HAP-1 (cell line): Measurements from ENCODE around the gene LRRC27.
"Not testable (repeated sequence)": the region's sequence is repeated elsewhere in the genome, so short reads cannot be mapped to it uniquely, and the experiment has no call there.

Experiments used
- DNase-seq, 2 experiments: peaks; one replicate each; pipeline ENCODE4 v3.0.0-alpha.2; 2016 to 2020; ENCODE audit warnings: low spot score in 2 of 2
- H3K27me3 ChIP-seq: fragments of 250-450 bp; sonication (Bioruptor Pico); 2 replicates; pipeline ENCODE4 v1.5.1; 2020; ENCODE audit warnings: low read depth, mild to moderate bottlenecking, moderate library complexity
- H3K36me3 ChIP-seq: fragments of 250-450 bp; sonication (Bioruptor Pico); replicated peaks from 2 replicates; pipeline ENCODE4 v1.5.1; 2020; ENCODE audit warnings: mild to moderate bottlenecking
- H3K4me1 ChIP-seq: fragments of 250-450 bp; sonication (Bioruptor Pico); 2 replicates; pipeline ENCODE4 v1.5.1; 2020; ENCODE audit warnings: mild to moderate bottlenecking
- H3K4me3 ChIP-seq: fragments of 250-450 bp; sonication (Bioruptor Pico); 2 replicates; pipeline ENCODE4 v1.5.1; 2020; ENCODE audit warnings: mild to moderate bottlenecking, moderate library complexity
- H3K9me3 ChIP-seq: fragments of 250-450 bp; sonication (Bioruptor Pico); 2 replicates; pipeline ENCODE4 v1.5.1; 2020; ENCODE audit warnings: mild to moderate bottlenecking, moderate library complexity
- in situ Hi-C: fragments of 300-500 bp; cut with MboI; formaldehyde crosslinking; loops from 3 replicates; pipeline ENCODE4 v1.14.3; 2020; ENCODE audit warnings: low sequenced_read_pairs, inconsistent platforms, mixed read lengths

The LRRC27 gene

GRCh38 chr10:132381741-132382140 is 49.7 kb downstream of the LRRC27 start:
- in situ Hi-C loops = no loop called here
- no peaks in the 10 kb centered on the region for H3K36me3 ChIP-seq
- no peaks in the 10 kb centered on the region; the same call in 1 of the 2 replicates for H3K4me1 ChIP-seq
- no peaks in the 10 kb centered on the region for H3K9me3 ChIP-seq
- H3K4me3 ChIP-seq = no peak overlapping the region
- no peak for DNase-seq
- H3K27me3 ChIP-seq = peaks cover 2% of the 10 kb centered on the region; the same call in 1 of the 2 replicates

GRCh38 chr10:132382231-132382922 is 50.4 kb downstream of the LRRC27 start:
- Histone ChIP-seq H3K27me3 (peaks cover 2% of the 10 kb centered on the region; the same call in 1 of the 2 replicates), H3K4me3 (no peak overlapping the region), H3K36me3 (no peaks in the 10 kb centered on the region), H3K9me3 (no peaks in the 10 kb centered on the region), H3K4me1 (no peaks in the 10 kb centered on the region)
- DNase-seq = no peak
- in situ Hi-C loops = no loop called here

GRCh38 chr10:132383101-132383500 is 51.1 kb downstream of the LRRC27 start:
- DNase-seq = no peak
- no peaks in the 10 kb centered on the region for H3K9me3 ChIP-seq
- H3K4me3 ChIP-seq = no peak overlapping the region
- in situ Hi-C loops = no loop called here
- no peaks in the 10 kb centered on the region for H3K4me1 ChIP-seq
- peaks cover 2% of the 10 kb centered on the region; the same call in 1 of the 2 replicates for H3K27me3 ChIP-seq
- H3K36me3 ChIP-seq = no peaks in the 10 kb centered on the region

DNA sequence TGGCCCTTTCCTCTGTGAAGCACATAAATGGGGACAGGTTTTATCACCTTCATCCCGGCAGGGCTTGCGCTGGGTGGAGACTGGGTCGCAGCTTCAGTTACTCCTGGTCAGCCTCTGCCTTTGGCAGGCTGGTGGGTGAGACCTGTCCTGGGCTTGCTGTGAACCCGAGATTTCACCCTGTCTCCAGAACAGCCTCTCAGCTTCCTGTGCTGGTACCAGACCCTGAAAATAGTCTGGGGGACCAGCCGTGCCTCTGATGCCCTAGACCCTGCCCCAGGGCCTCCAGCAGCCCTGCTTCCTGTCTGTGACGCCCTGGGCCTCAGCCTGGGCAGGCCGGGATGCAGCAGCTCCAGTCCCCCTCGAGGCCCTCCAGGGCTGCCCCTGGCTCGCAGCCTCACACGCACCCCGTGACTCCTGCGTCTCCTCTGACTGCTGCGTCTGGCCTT is 51.8 kb downstream of the LRRC27 start:
- H3K4me3 ChIP-seq = no peak overlapping the region
- H3K36me3 ChIP-seq = no peaks in the 10 kb centered on the region
- peaks cover 2% of the 10 kb centered on the region; the same call in 1 of the 2 replicates for H3K27me3 ChIP-seq
- in situ Hi-C loops = no loop called here
- no peaks in the 10 kb centered on the region for H3K4me1 ChIP-seq
- H3K9me3 ChIP-seq = no peaks in the 10 kb centered on the region
- DNase-seq = no peak

- in situ Hi-C loops = no loop called here
- no peak for DNase-seq
- Histone ChIP-seq H3K4me3 (no peak overlapping the region), H3K36me3 (no peaks in the 10 kb centered on the region), H3K9me3 (no peaks in the 10 kb centered on the region), H3K27me3 (peaks cover 2% of the 10 kb centered on the region; the same call in 1 of the 2 replicates), H3K4me1 (no peaks in the 10 kb centered on the region)
These were observed 52.8 kb downstream of the LRRC27 start for GRCh38 chr10:132384618-132385388.

DNA sequence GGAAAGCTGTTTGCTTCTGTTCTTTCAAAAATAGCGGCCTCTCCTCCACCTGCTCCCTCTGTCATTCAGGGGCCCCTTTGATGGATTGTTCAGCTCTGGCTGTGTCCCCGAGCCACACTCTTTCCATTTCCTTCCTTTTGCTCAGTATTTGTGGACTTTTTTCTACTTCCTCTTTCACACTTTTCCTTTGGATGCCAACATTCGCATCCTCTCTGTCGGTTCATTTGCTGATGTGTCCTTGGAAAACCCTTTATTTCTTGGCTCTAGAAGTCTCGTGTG is 53.3 kb downstream of the LRRC27 start:
- H3K4me3 ChIP-seq = no peak overlapping the region
- no peaks in the 10 kb centered on the region for H3K36me3 ChIP-seq
- DNase-seq = no peak
- H3K9me3 ChIP-seq = no peaks in the 10 kb centered on the region
- H3K4me1 ChIP-seq = no peaks in the 10 kb centered on the region
- peaks cover 2% of the 10 kb centered on the region; the same call in 1 of the 2 replicates for H3K27me3 ChIP-seq
- in situ Hi-C loops = no loop called here

- H3K4me3 ChIP-seq = no peak overlapping the region
These were observed 53.9 kb downstream of the LRRC27 start for GRCh38 chr10:132385721-132386418.

DNA sequence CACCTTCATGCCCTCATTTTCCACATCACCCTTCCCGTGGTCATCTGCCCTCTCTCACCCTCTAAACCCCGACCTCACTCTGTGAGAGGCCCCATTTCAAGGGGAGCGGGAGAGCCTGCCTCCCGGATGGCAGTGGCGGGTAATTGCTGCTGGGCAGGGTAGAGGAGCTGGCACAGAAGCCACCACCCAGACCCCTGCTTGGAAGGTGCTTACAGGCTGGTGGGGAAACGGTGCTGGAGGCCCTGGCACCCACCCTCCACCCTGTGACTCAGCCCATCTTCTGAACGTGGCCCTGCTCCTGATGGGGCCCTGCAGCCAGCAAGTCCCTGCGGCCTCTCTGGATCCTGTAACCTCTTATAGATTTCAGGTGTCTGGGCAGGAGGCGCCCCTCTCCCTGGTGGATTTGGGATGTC is 54.4 kb downstream of the LRRC27 start:
- H3K27me3 ChIP-seq = peaks cover 2% of the 10 kb centered on the region; the same call in 1 of the 2 replicates
- no peaks in the 10 kb centered on the region for H3K4me1 ChIP-seq
- DNase-seq = no peak
- no peaks in the 10 kb centered on the region for H3K36me3 ChIP-seq
- no peak overlapping the region for H3K4me3 ChIP-seq
- in situ Hi-C loops = no loop called here
- H3K9me3 ChIP-seq = no peaks in the 10 kb centered on the region

More at GRCh38 chr10:132385721-132386418, 53.9 kb downstream of the LRRC27 start:
- Histone ChIP-seq H3K4me1 (no peaks in the 10 kb centered on the region), H3K36me3 (no peaks in the 10 kb centered on the region), H3K27me3 (peaks cover 2% of the 10 kb centered on the region; the same call in 1 of the 2 replicates), H3K9me3 (no peaks in the 10 kb centered on the region)
- DNase-seq = no peak
- in situ Hi-C loops = no loop called here

- DNase-seq, H3K4me1 ChIP-seq, H3K4me3 ChIP-seq, H3K9me3 ChIP-seq, H3K27me3 ChIP-seq, in situ Hi-C loops, H3K36me3 ChIP-seq: not testable (repeated sequence)
These were observed 54.9 kb downstream of the LRRC27 start for GRCh38 chr10:132386896-132387295.

DNA sequence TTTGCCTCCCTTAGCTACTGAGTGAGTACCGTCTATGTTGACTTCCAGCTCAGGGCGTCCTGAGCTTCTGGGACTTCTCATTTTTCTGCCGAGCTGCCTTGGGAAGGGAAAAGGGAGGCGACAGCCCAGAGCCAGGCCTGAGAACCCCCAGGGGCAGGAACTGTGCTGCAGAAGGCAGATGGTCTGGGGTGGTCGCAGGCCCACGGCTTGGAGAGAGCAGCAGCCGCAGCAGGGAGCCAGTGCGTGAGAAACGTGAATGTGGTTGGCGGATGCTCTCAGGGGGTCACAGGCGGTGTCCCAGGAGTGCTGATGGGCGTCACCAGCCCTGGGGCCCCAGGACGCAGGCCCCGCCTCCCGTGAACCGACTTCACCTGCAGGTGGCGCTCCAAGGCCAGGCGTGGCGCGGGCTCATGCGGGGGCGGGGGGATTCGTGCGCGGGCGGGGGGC is 55.8 kb downstream of the LRRC27 start:
- in situ Hi-C loops = no loop called here

DNA sequence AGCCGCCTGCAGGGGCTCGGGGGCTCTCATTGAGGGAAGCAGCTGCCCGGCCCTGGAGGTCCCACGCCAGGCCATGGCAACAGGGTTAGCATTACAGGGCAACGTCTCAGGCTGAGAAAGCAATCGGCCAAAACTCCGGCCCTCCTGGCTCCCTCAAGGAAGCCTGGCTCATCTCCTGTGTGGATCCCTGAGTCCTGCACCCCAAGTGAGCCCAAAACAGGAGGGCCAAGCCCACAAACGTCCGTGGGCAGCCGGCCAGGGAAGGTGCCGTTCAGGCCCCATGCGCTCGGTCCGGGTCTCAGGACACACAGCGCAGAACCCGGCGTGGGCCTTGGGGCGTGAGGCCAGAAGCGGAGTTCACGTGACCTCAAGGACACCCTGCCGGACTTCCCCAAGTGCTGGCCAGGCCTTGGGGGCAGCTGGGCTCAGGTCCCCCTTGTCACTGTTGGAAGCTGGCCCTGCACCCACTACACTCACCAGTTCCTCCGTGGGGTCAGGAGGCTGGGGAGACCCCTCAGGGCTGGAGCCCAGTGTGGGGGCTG is 57.0 kb downstream of the LRRC27 start:
- Histone ChIP-seq H3K4me1 (no peaks in the 10 kb centered on the region), H3K9me3 (no peaks in the 10 kb centered on the region), H3K4me3 (no peak overlapping the region), H3K36me3 (no peaks in the 10 kb centered on the region), H3K27me3 (peaks cover 2% of the 10 kb centered on the region; the same call in 1 of the 2 replicates)
- in situ Hi-C loops = no loop called here
- DNase-seq = no peak

More for the DNA sequence above, 55.8 kb downstream of the LRRC27 start:
- Histone ChIP-seq H3K4me3 (0 out of 2 replicates have a peak overlapping the region, but pooled peaks have one; percentile 6), H3K9me3 (no peaks in the 10 kb centered on the region), H3K4me1 (no peaks in the 10 kb centered on the region), H3K27me3 (peaks cover 2% of the 10 kb centered on the region; the same call in 1 of the 2 replicates), H3K36me3 (no peaks in the 10 kb centered on the region)
- DNase-seq = peak; percentile 34 to 87

DNA sequence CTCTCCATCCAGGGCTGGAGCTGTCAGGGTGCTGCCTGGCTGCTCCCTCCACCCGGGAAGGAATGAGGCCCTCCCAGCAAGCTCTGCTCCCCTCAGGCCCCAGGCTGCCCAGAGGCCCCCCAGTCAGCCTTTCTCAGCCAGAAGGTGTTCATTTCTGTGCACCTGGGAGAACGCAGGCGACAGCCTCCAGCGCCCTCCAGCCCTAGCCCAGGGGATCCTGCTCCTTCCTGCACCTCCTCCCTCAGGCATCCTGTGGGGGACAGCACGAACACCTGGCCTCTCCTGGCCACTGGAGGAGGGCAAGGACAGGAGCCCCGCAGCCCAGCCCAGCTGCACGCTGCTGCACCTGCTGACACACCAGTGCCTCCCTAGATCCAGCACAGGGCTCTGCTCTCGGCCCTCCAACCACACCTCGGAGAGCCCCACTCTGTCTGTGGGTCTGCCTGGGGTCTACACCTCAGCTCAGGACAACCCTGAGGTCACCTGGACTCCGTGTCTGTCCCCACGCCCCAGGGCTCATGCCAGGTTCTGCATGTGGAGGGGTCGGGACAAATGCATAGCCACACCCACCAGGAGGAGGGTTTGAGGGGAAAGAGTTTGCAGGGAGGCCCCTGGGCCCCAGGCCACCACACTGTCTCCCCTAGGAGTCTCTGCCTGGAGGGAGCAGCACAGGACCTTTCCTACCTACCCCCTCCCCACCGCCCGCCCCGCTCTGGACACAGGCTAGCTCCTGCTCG is 57.6 kb downstream of the LRRC27 start:
- DNase-seq = no peak
- in situ Hi-C loops = loop anchor here (5.0 kb wide), 1 partner anchor 258 kb away; no protein-coding TSS in a partner anchor

More for the DNA sequence above, 57.6 kb downstream of the LRRC27 start:
- Histone ChIP-seq H3K4me3 (no peak overlapping the region), H3K9me3 (no peaks in the 10 kb centered on the region), H3K36me3 (no peaks in the 10 kb centered on the region), H3K27me3 (no peaks in the 10 kb centered on the region), H3K4me1 (no peaks in the 10 kb centered on the region)
